ENCODE results near the gene GDF9.
"Not testable (repeated sequence)": the region's sequence is repeated elsewhere in the genome, so short reads cannot be mapped to it uniquely, and the experiment has no call there.

The GDF9 gene

DNA sequence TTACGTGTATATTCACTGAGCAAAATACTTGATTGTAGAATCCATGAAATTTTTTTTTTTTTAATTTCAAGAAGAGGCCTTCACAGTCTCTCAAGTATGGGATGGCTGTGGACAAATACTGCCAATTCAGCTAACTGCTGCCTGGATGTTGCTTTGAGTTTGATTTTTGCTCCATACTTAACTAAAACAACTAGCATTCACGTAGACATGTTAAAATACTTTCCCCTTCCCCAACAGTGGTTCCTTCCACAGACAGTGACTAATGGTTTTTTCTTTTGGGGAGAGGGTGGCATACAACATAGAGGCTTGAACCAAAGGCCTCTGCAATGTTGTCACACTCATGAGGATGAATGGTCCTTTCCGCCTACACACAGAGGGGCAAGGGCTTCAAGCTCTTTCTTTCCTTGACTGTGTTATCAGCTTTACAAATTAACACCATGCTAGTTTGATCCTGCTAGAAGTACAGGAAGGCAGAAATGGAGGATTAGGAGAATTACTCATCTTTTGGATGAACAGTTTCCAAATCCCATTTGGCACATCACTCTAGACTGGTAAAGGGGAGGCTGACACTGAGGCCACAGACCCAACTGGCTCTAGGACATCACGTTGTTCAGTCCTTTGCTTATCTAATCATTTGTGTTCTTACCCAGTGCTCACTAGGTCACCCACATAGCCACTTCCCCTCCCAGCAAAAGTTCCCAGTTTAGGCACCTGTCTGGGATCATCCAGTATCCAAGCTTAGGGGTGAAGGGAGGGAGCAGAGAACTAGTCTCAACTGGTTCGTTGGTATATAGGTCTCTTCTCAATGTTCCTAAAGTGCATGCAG lies 5.4 kb upstream of the GDF9 start:
- DNase-seq, result no peak

DNA sequence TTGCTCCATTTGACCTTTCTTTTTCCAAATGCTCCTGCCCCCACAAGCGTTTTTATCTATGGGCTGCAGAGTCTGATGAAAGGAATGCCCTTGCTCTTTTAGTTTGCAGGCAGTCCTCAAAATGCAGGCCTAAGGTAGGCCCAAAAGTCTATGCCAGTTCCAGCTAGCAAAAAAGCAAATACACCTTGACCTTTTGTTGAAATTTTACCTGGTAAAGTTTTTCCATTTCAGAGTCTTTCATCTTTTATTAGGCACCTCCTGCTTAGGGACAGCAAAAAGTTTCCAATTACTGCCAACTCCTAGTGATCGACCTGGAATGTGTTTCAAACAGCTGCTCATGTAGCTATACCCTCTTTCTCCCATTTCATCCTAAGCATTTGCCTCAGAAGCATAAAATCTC lies 4.5 kb upstream of the GDF9 start:
- DNase-seq, result no peak

DNA sequence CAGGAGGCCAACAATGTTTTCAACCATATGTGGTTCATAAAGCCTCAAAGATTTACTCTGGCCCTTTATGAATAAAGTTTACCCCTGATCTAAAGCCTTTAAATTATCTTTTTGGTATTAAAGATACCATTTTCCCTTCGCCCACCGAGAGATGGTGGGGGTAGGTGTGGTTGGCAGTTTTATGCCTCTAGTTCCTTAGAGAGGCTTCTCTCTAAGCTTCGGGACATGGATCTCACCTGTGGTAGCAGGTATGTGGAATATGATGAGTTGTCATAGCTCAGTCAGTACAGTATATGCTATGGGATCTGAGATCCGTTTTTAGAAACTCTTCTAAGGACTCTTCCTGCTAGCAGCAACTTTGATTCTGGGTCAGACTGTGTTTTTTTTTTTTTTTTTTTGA lies 2.5 kb upstream of the GDF9 start:
- no peak for DNase-seq

DNA sequence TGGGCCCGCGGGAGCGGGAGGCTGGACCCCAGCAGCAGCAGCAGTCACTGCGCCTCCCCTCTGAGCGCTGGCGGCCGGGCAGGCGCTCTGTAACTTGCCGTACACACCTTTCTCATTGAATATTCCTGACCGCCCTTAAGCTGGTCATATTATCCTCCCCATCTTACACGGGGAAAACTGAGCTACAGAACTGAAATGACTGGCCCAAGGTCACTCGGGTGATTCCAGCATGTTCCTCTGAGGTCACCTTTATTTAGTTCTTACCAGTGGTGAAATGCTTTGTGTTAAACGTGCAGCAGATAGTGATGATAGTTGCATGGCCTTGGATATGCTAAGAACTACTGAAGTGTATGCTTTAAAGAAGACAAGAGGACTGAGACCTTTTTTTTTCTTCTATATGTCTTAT lies 780 bp upstream of the GDF9 start:
- no peak for DNase-seq

DNA sequence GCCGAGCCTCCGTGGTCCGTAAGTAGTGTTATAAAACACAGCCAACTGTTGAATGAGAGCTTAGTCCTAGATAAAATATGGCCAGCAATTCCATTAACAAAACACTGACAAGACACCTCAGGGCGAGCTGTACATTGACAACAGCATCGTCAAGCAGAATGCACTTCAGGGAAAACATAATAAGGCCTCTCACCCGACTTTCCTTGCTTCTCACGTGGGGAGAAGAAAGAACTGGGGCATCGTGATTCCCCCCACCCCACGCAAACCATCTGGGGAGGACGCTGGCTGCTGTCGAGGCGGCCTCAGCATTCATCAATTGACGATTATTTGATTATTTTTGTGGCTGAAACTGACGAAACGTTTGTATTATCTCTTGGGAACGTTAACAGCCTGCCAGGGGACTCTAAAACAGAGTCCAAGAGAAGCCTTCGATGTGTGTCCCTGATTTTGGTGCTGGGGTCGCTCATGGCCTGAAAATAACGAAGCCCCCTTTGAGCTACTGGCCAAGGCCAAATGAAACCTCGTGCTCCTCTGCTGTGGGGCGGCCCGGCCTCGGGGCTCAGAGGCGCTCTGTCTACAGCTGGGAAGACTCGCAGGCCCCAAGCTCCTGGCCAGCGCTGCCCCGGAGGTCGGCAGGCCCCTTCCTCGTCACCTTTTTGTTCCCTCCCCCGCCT lies 464 bp downstream of the GDF9 start:
- no peak for DNase-seq

DNA sequence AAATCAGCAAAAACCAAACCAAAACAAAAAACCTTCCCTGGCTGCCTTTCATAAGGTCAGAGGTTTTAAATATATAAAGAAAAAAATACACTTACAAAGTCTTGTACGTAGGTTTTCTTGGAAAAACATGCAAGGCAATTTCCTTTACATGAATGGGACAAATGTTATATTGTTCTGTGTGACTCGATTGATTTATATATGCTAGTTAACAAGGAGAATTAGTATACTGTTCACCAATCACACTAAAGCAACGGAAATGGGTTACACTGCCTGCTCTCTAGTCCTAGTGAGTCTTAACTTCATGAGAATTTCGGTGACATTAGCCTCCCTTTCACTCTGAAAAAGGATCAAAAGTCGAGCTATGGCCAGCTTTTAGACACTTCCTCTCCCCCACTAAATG lies 5.5 kb downstream of the GDF9 start:
- no peak for DNase-seq

DNA sequence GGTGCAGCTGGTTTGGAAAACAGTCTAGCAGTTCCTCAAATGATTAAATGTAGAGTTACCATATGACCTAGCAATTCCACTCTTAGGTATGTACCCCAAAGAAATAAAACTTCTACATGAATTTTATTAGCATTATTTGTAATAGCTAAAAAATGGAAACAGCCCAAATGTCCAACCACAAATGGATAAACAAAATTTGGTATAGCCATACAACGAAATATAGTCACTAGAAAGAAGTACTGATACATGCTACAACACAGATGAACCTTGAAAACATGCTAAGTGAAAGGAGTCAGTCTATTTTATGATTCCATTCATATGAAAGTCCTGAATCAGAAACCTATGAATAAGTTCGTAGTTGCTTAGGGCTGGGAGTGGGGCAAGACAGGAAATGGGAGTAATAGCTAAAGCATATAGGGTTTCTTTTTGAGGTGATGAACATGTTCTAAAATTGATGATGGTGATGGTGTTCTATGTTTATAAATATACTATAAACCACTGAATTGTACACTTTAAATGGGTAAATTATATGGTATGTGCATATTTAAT lies 6.3 kb downstream of the GDF9 start:
- DNase-seq, result no peak

DNA sequence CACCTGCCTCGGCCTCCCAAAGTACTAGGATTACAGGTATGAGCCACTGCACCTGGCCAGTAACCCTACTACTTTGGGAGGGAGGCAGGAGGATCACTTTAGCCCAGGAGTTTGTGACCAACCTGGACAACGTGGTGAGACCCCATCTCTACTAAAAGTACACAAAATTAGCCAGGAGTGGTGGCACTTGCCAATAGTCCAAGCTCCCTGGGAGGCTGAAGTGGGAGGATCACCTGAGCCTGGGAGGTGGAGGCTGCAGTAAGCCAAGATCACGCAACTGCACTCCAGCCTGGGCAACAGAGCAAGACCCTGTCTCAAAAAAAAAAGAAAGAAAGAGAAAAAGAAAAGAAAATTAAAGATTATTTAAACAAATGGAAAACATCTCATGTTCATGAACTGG lies 10.3 kb downstream of the GDF9 start:
- DNase-seq, result no peak

DNA sequence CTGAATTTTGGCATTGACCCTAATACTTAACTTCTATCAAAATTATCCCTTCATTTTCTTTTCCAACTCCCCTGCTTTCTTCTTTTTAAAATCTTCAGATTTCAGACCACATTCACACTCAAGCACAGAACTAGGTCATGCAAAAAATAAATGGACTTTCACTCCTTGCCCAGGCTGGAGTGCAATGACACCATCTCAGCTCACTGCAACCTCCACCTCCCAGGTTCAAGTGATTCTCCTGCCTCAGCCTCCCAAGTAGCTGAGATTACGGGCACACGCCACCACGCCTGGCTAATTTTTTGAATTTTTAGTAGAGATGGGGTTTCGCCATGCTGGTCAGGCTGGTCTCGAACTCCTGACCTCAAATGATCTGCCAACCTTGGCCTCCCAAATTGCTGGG lies 11.3 kb downstream of the GDF9 start:
- DNase-seq, result not testable (repeated sequence)

DNA sequence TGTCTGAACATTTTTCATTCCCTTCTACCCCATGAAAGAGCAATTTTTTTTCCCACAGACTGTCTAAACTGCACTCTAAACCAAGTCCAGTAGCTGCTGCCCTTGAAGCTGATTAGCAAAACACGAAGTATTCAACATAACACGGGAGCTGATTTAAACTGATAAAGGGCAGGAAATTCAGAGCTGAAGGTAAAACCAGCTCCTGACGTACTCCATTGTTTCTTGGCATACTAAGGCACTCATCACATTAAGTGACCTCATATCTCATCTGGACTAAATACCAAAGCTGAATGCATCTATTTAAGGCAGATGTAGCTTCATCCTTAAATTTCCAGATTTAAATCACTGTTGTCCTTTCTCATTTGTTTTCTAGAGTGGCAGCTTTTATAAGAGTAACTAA lies 12.0 kb downstream of the GDF9 start:
- DNase-seq, result no peak

DNA sequence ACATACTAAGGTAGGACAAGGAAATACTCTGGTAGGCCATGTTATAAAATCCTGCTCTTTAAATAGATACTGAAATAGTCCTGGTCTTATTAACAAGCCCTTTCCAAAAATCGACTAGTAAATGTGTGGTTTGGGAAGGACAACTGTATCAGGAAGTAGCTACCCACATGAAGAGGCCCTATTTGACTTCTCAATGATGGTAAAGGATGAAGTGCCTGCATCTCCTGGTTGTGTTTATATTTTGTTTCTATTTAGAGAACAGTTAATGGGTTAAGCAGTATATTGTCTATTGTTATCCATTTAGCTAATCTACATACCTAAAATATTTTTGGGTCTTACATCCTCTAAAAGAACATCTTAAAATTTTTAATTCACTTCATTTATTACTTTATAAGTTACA lies 12.5 kb downstream of the GDF9 start:
- DNase-seq, result no peak

DNA sequence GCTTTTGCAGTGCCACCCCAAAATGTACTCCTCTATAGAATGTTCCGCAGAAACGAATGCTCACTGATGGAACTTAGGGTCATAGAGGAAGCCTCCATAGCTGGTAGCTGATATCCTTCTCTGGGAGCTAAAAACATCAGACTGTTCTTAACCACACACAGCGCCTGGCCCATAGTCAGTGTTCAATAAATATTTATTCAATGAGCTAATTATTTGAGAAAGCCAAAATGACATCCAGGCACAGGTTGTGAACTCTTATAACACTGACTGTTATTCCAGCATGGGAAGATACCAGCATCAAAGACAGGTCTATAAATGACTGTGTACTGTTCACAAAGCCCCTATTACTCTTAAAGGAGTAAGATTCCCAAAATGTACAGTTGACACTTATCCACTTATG lies 12.9 kb downstream of the GDF9 start:
- DNase-seq, result no peak

DNA sequence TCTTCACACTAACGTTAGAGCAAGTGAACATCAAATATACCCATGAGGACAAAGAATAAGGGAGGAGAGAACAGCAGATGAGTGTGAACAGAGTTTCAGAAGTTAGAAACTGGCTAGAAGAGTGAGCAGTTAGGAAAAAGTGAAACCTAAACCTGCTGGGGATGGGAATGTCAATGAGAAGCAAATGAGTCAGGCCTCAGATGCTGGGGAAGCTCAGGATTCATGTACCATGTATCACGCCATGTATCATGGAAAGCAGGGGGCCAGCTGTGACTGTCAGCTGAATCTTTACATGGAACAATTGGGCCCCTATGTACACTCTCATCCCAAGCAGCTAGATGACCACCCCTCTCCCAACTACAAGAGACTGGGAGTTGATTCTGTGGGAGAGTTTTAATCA lies 16.2 kb downstream of the GDF9 start:
- DNase-seq, result no peak

DNA sequence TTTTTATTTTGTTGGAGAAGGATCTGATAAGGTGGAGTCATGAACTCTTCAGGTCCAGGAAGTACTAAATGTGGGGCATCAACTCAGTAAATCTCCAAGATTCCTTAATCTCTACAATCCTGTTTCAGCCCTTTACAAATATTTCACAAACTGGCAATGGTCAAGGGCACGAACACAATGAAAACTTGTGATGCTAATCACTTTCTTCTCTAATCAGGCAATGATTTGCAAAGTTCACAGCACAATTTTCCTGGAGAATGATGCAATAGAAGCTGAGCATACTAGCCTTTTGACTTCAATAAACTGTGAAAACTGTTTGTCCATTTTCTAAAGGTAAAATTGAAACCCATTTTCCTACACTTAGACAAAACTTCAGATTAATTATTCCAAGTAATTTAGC lies 16.9 kb downstream of the GDF9 start:
- no peak for DNase-seq

DNA sequence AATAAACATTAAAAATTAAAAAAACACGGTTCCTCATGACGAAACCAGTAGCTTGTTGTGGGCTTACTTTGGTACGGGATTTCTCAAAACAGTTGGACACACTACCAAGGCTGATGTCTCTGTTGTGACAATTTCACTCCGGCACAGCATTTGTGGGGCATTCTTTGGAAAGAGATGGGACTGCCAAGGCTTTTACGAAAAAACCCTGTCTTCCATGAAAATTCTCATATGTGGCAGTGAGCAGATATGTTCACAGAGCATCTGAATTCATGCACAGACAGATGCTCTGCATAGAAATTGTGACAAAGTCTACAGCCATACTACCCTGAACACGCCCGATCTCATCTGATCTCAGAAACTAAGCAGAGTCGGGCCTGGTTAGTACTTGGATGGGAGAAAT lies 18.0 kb downstream of the GDF9 start:
- no peak for DNase-seq

DNA sequence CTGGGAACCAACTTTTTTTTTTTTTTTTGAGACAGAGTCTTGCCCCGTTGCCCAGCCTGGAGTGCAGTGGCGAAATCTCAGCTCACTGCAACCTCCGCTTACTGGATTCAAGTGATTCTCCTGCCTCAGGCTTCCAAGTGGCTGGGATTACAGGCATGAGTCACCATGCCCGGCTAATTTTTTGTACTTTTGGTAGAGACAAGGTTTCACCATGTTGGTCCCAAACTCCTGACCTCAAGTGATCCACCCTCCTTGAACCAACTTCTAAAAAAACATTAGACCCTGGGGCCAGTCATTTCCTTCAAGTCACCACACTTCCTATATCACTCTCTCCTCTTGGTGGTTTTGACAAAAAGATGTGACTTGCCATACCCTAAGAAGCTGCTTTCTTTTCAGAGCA lies 25.0 kb downstream of the GDF9 start:
- DNase-seq, result no peak

DNA sequence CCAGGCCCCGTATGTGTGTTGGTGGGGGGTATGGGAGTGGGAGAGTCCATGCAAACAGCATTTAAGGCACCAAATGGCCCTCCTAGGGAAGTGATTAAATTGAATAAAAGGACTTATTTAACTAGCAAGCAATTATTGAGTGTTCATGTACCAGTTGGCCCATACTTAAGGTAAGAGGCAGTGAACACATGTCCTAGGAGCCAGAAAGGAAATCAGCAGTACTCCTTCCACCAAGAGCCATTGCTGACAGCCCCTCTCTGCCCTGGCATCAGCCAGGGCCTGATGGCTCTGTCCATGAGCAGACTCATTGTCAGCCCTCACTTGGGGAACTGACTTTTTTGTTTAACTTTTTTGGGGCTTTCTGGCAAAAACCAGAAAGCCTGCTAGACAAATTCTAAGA lies 25.4 kb downstream of the GDF9 start:
- DNase-seq, result no peak

DNA sequence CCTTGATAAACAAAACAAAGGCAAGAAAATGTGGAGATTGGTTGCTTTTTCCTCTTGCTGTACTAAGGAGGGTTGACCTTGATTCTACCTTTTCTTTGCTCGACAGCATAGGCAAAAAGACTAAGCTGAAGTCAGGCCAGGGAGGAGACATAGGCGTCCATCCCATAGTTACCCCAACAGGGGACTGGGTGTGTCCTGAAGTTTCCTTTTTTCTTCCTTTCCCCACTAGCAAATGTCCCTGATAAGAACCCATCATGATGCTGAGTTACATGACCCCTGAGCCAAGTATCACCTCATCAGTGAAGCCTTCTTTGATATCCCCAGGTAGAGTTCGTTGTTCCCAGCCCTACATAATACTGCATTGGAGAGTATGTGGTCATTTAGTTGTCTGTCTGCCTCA lies 26.0 kb downstream of the GDF9 start:
- no peak for DNase-seq

DNA sequence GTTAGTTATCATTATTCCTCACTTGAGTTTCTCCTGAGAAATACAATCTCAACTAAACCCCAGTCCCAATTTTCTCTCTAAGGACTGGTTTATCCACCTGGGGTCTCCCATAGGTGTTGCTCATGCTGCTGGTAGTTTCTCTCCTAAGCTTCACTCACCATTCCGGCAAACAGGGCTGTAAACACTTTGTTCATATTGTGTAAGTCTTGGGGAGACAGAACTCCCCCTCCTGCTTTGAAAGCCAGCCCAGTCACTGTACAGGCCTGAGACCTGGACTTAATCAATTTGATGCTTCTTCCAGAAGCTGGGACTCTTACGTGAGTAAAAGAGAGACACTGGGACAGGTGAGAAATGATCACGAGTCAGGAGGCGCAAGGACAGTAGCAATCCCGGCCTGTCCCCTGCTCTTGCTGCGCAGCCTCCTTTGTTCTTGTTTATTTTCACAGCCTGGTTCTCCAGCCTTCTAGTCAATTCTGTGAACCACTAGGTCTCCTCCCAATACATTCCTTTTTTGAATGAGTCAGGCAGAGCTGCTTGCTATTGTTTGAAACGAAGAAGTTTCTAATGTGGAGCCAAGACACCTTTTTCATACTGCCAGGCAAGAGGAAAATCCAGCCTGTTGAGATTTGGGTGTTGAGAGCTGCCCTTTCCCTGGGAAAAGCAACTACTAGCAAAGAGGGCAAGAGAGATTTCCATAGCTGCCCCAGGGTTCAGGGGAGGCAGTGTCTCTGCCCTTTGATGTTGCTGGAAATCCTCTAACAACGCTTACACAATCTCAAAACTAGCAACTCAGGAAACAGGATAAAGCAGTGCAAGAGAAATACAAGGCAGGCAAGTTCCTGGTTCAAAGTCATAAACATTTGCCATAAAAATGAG lies 26.6 kb downstream of the GDF9 start:
- no peak for DNase-seq

DNA sequence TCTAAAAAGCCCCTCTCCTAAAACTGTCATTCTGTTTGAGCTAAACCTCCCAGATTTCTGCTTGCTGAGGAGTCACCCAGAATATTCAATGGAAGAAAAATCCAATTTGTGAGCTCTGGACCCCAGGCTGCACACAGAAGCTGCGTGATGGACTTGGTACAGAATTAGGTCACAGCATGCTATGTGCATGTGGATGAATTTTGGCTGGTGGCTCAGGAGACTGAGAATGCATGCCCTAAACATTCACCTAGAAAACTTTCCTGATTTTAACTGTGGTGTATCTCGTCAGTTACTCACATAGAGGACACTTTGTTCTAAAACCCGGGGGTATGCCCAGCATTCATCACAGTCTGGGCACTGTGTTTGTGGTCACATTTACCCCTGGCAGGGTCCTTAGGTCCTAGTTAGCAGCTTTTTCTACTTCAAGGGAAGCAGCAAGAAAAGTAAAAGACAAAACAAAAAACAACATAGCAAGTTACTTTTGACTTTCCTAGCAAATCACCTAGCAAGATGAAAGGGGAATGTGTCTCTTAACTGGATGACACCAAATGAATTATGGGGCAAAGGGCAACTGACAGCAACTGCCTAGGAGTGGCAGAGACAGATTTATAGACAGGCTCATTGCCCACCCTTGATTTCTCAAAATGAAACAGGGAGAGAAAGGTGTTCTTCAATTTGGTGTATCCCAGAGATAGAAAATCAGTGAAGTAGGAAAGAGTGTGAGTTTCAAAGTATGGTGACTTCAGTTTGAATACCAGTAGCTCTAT lies 27.6 kb downstream of the GDF9 start:
- DNase-seq, result no peak

DNA sequence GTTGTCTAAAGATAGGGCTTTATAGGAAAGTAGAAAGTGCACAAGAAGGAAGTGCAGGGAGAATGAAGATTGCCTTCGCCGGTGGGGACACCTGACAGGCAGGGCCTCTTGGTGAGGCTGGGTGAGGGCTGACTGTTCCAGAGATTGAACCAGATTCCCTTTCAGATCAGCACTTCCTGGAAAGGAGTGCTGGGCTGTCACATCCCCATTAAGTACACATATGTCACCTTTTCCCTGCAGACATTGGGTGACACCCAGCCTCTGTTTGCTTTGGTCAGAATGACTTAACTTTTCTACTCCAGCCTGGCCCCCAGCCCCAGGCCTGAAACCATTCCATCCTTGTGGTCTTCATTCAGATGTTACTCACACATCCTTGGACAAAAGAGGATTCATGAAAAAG lies 28.4 kb downstream of the GDF9 start:
- DNase-seq, result no peak

DNA sequence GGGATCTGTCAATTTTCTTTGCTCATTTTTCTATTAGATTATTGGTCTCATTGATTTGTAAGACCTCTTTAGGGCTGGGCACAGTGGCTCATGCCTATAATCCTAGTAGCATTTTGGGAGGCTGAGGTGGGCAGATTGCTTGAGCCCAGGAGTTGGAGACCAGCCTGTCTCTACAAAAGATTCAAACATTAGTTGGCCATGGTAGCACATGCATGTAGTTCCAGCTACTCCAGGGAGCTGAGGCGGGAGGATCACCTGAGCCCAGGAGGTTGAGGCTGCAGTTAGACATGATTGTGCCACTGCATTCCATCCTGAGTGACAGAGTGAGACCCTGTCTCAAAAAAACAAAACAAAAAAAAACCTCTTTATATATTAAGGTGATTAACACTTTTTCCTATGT lies 29.4 kb downstream of the GDF9 start:
- no peak for DNase-seq

DNA sequence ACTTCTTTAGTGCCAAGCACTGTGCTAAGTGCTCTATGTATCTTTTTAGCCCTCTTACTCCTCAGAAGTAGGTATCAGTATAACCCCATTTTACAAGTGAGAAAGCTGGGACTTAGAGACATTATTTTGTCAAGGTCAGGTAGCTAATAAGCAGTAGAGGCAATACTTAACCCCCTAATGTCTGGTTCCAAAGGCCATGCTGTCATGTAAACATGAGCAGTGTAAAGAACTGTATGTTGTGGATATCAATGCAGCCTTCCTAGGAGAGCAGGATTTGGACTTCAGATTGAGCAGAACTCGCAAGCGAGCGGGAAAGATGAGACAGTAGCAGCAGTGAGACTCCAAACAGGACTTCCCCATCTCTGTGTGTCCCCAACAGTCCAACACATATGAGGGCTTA lies 32.2 kb downstream of the GDF9 start:
- no peak for DNase-seq

Measured in NCI-H1092 (cell line).